Stimulated activated CD4-positive, alpha-beta T cell treated with anti-CD3 and anti-CD28 coated beads, Interleukin-1b, Interleukin-23, amount 100 ng/mL, for 1 hour (primary cell): ENCODE results near the gene LY6G6F.
A peak's percentile ranks its signal among the peaks of the same experiment; 100 is the strongest.

Source experiments
- DNase-seq, 2 donors: peaks; one replicate each; pipeline ENCODE4 v3.0.0-alpha.2; 2020; ENCODE audit warnings: low read depth in 2 of 2

LY6G6F gene

GRCh38 chr6:31706599-31706998, at the start of gene LY6G6F:
TSS of gene LY6G6F (plus strand) at chr6:31706866. CDS start at chr6:31706907, 41 bp downstream.
- DNase-seq, result no peak

GRCh38 chr6:31657406-31658157, 49.1 kb upstream of the LY6G6F start:
- no peak for DNase-seq

GRCh38 chr6:31658158-31658688, 48.4 kb upstream of the LY6G6F start:
- DNase-seq, result no peak

GRCh38 chr6:31658983-31659648, 47.5 kb upstream of the LY6G6F start:
- no peak for DNase-seq

- DNase-seq, result no peak
These were observed 46.9 kb upstream of the LY6G6F start for GRCh38 chr6:31659649-31660380.

- DNase-seq, result peak in 1 of 2 donors; percentile 54
These were observed 46.0 kb upstream of the LY6G6F start, which contains the start of gene C6orf47 for GRCh38 chr6:31660381-31661261. TSS of gene C6orf47 (minus strand) at chr6:31660778. CDS start at chr6:31659947, 831 bp downstream.

- DNase-seq, result no peak
These were observed 45.2 kb upstream of the LY6G6F start for GRCh38 chr6:31661262-31662123.

GRCh38 chr6:31662124-31662723, 44.4 kb upstream of the LY6G6F start:
- DNase-seq, result no peak

GRCh38 chr6:31663126-31663960, 43.3 kb upstream of the LY6G6F start:
- no peak for DNase-seq

- DNase-seq, result no peak
These were observed 42.5 kb upstream of the LY6G6F start for GRCh38 chr6:31663961-31664789.

GRCh38 chr6:31664790-31665500, 41.7 kb upstream of the LY6G6F start, which contains the start of gene GPANK1:
TSS of gene GPANK1 (minus strand) at chr6:31664997. CDS start at chr6:31664478, 519 bp downstream.
- peak; percentile 70 to 73 for DNase-seq

GRCh38 chr6:31665501-31666336, 40.9 kb upstream of the LY6G6F start, which contains the start of gene CSNK2B:
TSS of gene CSNK2B (plus strand) at chr6:31666080. CDS start at chr6:31666832, 752 bp downstream.
- peak; percentile 91 to 96 for DNase-seq

- no peak for DNase-seq
These were observed 40.2 kb upstream of the LY6G6F start for GRCh38 chr6:31666337-31666965.

- no peak for DNase-seq
These were observed 37.0 kb upstream of the LY6G6F start, which contains the start of gene LY6G5B for GRCh38 chr6:31669676-31670075. TSS of gene LY6G5B (plus strand) at chr6:31669976. CDS start at chr6:31670951, 975 bp downstream.

GRCh38 chr6:31676322-31676903, 30.3 kb upstream of the LY6G6F start:
- no peak for DNase-seq
